ENCODE measurements around the gene CDKL2.
"Not testable (repeated sequence)": the region's sequence is repeated elsewhere in the genome, so short reads cannot be mapped to it uniquely, and the experiment has no call there.

The CDKL2 gene

DNA sequence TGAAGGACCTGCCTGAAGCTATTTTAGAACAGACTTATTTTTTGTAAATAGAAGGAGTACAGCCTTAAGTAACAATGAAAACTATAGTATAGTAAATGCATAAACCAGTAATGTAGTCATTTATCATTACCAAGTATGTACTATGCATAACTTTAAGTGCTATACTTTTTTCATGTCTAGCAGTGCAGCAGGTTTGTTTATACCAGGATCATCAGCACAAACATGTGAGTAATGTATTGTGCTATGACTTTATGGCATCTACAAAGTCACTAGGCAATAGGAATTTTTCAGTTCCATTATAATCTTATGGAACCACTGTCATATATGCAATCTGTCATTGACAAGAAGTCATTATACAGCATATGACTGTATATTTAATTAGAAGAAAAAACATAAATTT lies 77.9 kb downstream of the CDKL2 start:
- DNase-seq (ENCODE audit: low read depth), result no peak

DNA sequence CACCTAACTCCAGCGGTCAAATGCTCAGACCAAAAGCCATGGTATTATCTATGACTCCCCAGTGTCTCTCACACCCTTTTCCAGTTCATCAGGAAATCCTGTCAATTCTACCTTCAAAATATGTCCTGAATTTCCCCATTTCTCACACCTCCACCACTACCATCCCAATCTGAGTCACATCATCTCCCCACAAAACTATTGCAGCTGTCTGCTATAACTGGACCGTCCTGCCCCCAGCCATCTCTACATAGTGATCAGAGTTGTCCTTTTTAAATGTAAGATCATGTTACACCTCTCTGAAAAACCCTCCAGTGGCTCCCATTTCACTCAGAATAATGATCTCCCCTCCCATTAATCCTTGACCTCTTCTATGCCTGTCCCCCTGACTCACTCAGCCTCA lies 81.3 kb downstream of the CDKL2 start:
- DNase-seq (ENCODE audit: low read depth), result no peak

DNA sequence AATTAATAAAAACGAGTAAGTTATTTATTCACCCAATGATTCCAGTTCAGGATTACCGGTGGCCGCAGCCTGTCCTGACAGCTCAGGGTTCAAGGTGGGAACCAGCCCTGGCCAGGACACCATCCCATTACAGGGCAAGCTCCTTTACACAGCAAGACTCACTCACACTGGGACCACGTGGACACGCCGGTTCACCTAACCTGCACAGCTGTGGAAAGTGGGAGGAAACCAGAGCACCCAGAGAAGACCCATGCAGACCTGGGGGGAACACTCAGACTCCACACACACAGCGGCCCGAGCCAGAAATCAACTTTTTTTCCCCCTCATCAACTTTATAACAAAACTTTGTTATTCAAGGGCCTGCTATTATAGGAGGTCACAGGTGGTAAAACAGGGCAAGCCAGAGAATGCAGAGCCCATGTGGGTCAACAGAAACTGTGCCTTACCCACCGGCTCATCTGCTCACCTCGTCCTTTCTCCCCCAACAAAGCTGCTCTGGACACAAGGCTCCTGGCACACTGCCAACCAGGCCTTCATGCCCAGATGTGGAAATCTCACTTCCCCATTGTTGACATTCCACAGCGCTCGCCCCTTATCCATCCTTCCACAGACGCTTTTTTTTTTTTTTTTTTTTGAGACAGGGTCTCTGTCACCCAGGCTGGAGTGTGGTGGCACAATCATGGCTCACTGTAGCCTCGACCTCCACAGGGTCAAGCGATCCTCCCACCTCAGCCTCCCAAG lies 82.5 kb downstream of the CDKL2 start:
- DNase-seq (ENCODE audit: low read depth), result no peak

DNA sequence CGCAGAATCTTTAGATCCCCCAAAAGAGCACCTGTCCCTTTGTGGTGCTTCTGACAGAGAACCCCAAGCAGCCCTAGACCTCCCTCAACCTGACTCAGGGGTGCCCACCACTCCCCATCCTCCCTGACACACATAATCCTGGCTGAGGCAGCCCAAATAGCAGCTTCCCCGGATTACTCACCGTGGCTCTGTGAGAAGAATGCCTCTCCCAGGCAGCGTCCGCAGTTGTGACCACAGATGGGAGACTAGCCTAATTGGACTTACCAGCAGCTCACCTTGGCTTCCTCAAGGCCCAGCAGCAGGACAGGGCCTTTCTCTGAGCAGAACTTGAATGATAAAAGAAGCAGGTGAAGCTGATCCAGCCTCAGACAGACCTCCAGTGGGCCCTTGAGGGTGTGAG lies 84.8 kb downstream of the CDKL2 start:
- no peak for DNase-seq (ENCODE audit: low read depth)

DNA sequence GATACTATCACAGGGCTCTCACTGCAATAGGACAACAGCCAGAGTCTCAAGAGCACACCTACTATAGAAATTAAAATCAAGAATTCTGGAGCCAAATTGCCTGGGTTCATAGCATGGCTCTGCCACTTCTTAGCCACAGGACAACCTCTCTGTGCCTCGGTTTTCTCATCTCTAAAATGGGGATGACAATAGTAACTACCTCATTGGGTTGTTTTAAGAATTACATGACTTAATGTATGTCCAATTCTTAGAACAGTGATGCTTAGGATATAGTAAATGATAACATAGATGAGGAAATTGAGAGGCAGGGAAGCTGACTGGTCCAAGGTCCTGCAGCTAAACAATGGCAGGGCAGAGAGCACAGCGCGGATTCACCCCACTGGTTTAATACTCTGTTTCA lies 85.5 kb downstream of the CDKL2 start:
- DNase-seq (ENCODE audit: low read depth), result no peak

DNA sequence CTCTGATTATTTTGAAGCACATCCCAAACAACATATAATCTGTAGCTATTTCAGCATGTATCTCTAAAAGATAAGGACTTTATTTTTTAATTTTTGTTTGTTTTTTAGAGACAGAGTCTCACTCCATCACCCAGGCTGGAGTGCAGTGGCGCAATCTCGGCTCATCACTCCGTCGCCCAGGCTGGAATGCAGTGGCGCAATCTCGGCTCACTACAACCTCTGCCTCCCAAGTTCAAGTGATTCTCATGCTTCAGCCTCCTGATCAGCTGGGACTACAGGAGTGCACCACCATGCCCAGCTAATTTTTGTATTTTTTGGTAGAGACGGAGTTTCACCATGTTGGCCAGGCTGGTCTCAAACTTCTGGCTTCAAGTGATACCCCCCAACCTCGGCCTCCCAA lies 86.1 kb downstream of the CDKL2 start:
- DNase-seq (ENCODE audit: low read depth), result not testable (repeated sequence)

DNA sequence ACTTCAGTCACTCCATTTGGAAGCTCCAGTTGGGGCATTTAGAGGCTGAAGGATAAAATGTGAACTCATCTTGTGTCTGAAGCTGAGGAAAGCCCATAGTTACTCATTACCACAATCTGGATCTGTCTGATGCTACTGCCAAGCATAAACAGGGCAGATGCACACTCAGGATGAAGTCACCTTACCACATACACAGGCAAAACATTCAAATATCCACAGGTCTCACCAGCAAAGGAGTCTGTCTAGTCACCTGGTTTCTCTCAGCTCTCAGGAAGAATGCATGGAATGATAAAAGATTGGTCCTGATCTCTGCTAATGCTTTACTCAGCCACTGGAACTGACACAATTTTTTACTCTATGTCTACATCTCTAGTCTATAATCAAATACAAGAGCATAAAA lies 87.5 kb downstream of the CDKL2 start:
- DNase-seq (ENCODE audit: low read depth), result no peak

DNA sequence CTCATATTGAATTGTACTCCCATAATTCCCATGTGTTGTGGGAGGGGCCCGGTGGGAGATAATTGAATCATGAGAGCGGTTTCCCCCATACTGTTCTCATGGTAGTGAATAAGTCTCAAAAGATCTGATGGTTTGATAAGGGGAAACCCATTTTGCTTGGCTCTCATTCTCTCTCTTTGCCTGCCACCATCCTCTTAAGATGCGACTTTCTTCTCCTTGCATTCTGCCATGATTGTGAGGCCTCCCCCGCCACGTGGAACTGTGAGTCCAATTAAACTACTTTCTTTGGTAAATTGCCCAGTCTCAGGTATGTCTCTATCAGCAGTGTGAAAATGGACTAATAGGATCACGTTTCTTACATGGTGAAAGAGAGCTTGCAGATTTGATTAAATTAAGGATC lies 93.0 kb downstream of the CDKL2 start:
- not testable (repeated sequence) for DNase-seq (ENCODE audit: low read depth)

DNA sequence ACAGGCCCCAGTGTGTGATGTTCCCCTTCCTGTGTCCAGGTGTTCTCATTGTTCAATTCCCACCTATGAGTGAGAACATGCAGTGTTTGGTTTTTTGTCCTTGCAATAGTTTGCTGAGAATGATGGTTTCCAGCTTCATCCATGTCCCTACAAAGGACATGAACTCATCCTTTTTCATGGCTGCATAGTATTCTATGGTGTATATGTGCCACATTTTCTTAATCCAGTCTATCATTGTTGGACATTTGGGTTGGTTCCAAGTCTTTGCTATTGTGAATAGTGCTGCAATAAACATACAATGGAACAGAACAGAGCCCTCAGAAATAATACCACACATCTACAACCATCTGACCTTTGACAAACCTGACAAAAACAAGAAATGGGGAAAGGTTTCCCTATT lies 96.4 kb downstream of the CDKL2 start:
- DNase-seq (ENCODE audit: low read depth), result not testable (repeated sequence)

DNA sequence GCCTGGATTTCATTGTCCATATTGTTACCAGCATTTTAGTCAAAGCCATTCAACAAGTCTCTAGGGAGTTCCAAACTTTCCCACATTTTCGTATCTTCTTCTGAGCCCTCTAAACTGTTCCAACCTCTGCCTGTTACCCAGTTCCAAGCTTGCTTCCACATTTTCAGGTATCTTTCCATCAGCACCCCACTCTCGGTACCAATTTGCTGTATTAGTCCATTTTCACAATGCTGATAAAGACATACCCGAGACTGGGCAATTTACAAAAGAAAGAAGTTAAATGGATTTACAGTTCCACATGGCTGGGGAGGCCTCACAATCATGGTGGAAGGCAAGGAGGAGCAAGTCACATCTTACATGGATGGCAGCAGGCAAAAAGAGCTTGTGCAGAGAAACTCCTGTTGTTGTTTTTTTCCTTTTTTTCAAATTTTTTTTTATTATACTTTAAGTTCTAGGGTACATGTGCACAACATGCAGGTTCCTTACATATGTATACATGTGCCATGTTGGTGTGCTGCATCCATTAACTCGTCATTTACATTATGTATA lies 96.9 kb downstream of the CDKL2 start:
- DNase-seq (ENCODE audit: low read depth), result not testable (repeated sequence)

DNA sequence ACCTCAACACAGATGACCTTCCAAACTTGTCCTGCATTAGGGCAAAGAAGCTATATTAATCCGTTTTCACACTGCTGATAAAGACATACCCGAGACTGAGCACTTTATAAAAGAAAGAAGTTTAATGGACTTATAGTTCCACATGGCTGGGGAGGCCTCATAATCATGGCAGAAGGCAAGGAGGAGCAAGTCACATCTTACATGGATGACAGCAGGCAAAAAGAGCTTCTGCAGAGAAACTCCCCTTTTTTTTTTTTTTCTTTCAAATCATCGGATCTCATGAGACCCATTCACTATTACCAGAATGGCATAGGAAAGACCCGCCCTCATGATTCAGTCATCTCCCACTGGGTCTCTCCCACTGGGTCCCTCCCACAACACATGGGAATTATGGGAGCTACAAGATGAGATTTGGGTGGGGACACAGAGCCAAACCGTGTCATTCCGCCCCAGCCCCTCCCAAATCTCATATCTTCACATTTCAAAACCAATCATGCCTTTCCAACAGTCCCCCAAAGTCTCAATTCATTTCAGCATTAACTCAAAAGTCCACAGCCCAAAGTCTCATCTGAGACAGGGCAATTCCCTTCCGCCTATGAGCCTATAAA lies 98.7 kb downstream of the CDKL2 start:
- DNase-seq (ENCODE audit: low read depth), result not testable (repeated sequence)

DNA sequence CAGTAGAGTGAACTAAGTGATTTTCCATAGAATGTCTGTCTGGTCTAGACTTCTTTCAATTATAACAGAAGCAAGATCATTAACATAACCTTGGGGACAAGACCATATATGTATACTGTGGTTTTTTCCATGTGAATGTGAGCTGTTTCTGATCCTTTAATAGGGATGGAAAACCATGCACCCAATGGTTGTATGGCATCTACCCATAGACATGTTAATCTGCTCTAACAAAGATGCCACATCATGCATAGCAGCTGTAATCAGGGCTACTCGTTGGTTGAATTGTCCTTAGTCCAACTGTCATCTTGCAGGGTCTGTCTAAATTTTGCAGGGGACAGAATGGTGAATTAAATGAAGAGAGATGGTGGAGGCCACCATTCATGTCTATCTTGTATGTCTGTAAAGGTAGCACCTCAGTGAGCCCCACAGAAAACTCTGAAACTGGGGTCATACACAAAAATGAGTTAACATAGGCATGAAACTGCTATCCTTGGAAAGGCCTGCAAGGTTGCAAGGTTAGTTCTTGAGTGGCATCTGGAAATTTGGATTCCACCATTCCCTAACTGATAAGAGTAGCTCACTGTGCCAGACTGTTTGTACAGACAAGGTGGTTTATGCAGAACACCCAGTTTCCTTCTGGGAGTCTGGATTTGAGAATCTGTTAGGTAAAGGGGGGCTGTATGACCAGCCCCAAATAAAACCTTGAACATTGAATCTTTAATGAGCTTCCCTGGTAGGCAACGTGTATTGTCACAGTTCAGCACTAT lies 99.6 kb downstream of the CDKL2 start:
- no peak for DNase-seq (ENCODE audit: low read depth)
